ENCODE data around the gene MRRF.

The MRRF gene

DNA sequence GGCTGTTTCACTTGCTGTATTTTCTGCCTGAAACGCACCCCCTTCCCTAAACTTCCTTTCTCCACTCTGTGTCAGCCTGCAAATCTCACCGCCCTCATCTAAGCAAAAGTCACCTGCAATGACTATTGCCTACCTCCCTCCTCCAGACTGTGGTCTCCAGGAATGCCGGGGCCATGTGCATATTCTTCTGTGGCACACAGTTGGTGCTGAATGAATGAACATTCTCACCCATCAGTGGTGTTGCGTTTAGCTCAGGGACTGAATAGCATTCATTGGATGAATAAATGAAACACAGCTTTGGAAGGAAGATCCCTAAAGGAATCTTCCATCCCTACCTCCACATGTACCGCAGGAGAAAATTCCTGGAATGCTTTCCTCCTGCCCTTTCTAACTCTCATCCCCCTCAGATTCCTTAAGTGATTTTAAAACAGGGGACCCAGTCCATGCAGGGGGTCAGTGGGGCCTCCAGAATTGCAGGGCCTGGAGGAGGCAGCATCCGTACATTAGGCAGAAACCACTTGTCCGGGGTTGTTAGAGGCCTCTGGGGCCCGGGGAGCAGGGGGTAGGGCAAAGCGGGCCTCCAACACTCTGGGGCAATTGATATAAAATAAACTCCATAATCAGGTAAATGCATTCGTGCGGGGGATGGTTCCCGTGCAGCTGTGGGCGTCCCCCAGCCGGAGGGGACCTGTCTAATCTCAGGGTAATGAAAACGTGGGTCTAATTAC is 77.8 kb downstream of the MRRF start:
- no peak overlapping the region for H3K4me2 ChIP-seq (ENCODE audit: low read length)
- no peaks in the 10 kb centered on the region for H3K9me2 ChIP-seq (replicated peaks; ENCODE audit: control insufficient read depth, low read length)
- no peaks in the 10 kb centered on the region for H3F3A ChIP-seq (ENCODE audit: control insufficient read depth, insufficient read depth)
- H3K27me3 ChIP-seq (ENCODE audit: control insufficient read depth, low read length) = peaks cover 18% of the 10 kb centered on the region
- no peak overlapping the region for H3K4me3 ChIP-seq (ENCODE audit: low read length)
- H3K36me3 ChIP-seq (ENCODE audit: control insufficient read depth, low read length) = no peaks in the 10 kb centered on the region
- no peaks in the 10 kb centered on the region for H3K79me2 ChIP-seq (ENCODE audit: control insufficient read depth, low read length)
- 0 out of 2 replicates have a peak, but pooled peaks cover 2% of the 10 kb centered on the region for H4K20me1 ChIP-seq (ENCODE audit: control insufficient read depth, insufficient read depth, low read depth, low read length)
- H3K9me3 ChIP-seq (ENCODE audit: control insufficient read depth, insufficient read depth, low read length) = no peaks in the 10 kb centered on the region
- H3K27ac ChIP-seq (ENCODE audit: low read depth, low read length) = no peak overlapping the region
- H3K4me1 ChIP-seq (ENCODE audit: control insufficient read depth, low read length) = peaks cover 1% of the 10 kb centered on the region
- TF ChIP-seq, protein P1, sequence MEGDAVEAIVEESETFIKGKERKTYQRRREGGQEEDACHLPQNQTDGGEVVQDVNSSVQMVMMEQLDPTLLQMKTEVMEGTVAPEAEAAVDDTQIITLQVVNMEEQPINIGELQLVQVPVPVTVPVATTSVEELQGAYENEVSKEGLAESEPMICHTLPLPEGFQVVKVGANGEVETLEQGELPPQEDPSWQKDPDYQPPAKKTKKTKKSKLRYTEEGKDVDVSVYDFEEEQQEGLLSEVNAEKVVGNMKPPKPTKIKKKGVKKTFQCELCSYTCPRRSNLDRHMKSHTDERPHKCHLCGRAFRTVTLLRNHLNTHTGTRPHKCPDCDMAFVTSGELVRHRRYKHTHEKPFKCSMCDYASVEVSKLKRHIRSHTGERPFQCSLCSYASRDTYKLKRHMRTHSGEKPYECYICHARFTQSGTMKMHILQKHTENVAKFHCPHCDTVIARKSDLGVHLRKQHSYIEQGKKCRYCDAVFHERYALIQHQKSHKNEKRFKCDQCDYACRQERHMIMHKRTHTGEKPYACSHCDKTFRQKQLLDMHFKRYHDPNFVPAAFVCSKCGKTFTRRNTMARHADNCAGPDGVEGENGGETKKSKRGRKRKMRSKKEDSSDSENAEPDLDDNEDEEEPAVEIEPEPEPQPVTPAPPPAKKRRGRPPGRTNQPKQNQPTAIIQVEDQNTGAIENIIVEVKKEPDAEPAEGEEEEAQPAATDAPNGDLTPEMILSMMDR (IDR thresholded peaks at IDR 0.05; ENCODE audit: low read depth, low read length, poor library complexity, severe bottlenecking) = no peak
- no peak for TF ChIP-seq EZH2phosphoT487 (IDR thresholded peaks at IDR 0.05; ENCODE audit: borderline replicate concordance, low read length)

DNA sequence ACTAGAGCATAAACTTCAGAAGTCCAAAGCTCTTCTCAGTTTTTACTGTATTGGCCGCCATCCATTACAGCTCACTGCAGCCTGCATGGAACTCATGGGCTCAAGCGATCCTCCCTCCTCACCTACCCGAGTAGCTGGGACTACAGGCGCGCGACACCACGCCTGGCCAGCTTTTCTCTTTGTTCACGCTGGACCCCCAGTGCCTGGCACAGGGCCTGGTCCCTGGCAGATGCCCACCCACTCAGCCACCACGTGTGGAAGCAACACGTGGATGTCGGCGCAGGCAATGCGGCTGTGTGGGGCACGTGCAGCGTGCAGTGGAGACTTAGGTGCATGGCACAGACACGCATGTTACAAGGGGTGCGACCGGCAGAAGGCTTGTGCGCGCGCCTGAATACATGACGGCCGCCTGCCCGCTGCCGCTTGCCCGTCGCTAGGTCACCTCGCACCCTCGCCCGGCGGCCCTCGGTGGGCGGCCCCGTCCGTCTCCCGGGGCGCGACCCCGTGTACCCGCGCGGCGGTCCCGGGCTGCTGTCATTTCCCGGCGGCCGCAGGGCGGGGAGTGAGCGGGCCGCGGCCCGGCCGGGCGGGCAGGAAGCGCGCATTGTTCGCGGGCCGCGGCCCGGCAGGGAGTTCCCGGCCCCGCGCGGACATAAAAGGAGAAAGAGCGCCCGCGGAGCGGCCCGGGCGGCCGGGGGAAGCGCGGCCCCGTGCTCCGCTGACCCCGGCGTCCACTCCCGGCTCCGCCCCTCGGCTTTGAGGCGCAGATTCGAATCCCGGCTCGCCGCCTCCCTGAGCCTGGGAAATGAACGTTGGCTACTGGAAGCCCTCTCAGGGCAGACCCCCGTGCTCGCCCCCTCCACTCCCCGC is 82.0 kb downstream of the MRRF start:
- no peak for TF ChIP-seq EZH2phosphoT487 (IDR thresholded peaks at IDR 0.05; ENCODE audit: borderline replicate concordance, low read length)
- TF ChIP-seq, protein P1 (IDR thresholded peaks at IDR 0.05; ENCODE audit: low read depth, low read length, poor library complexity, severe bottlenecking) = no peak
- no peaks in the 10 kb centered on the region for H3K36me3 ChIP-seq (ENCODE audit: control insufficient read depth, low read length)
- H3K4me2 ChIP-seq (ENCODE audit: low read length) = no peak overlapping the region
- no peak overlapping the region for H3K27ac ChIP-seq (ENCODE audit: low read depth, low read length)
- no peaks in the 10 kb centered on the region for H3K9me3 ChIP-seq (ENCODE audit: control insufficient read depth, insufficient read depth, low read length)
- H3F3A ChIP-seq (ENCODE audit: control insufficient read depth, insufficient read depth) = no peaks in the 10 kb centered on the region
- H3K9me2 ChIP-seq (replicated peaks; ENCODE audit: control insufficient read depth, low read length) = no peaks in the 10 kb centered on the region
- H3K27me3 ChIP-seq (ENCODE audit: control insufficient read depth, low read length) = peaks cover 11% of the 10 kb centered on the region
- no peaks in the 10 kb centered on the region for H3K79me2 ChIP-seq (ENCODE audit: control insufficient read depth, low read length)
- 0 out of 2 replicates have a peak, but pooled peaks cover 2% of the 10 kb centered on the region for H4K20me1 ChIP-seq (ENCODE audit: control insufficient read depth, insufficient read depth, low read depth, low read length)
- no peak overlapping the region for H3K4me3 ChIP-seq (ENCODE audit: low read length)
- H3K4me1 ChIP-seq (ENCODE audit: control insufficient read depth, low read length) = no peaks in the 10 kb centered on the region

DNA sequence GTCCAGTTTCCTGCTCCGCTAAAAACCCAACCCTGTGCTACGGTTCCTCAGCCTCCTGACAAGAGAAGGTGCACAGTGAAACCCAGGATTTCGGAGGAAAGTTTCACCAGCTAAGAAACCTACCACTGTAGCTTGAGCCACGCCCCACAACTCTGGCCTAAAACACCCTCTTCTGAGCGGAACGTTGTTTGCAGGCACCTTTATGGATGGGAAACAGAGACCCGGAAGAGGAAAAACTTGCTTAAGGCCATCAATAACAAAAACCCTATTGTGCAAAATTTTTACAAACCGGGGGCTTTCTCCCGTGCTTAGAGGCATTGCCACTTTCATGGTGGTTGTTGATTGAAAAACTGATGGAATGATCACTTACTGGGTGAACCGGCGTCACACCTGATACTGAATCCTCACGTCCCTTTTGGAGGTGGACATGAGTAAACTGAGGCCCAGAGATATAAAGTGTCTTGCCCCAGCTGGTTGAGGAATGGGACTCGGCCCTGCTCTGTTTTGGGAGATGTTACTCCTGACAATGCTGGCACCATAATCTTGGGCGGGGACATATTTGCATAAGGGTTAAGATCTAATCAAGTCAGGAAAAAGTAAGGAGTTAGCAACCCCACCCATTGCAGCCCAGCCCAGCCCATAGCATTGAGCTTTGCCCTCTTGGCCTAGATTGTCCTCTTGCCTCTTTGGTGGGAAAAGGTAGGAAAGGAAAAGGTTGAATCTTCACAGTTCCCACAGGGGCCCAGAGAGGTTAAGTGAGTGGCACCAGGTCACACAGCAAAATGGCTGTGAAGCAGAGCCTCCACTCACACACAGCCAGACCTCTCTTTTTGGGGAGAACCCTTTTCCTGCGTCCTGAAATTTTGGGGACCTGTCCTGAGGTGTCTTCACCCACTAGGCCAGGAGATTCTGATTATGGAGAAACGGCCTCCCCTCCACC is 82.9 kb downstream of the MRRF start:
- no peaks in the 10 kb centered on the region for H3K9me3 ChIP-seq (ENCODE audit: control insufficient read depth, insufficient read depth, low read length)
- H3F3A ChIP-seq (ENCODE audit: control insufficient read depth, insufficient read depth) = no peaks in the 10 kb centered on the region
- no peaks in the 10 kb centered on the region for H4K20me1 ChIP-seq (ENCODE audit: control insufficient read depth, insufficient read depth, low read depth, low read length)
- H3K4me1 ChIP-seq (ENCODE audit: control insufficient read depth, low read length) = no peaks in the 10 kb centered on the region
- no peak overlapping the region for H3K4me2 ChIP-seq (ENCODE audit: low read length)
- TF ChIP-seq, protein P1 (IDR thresholded peaks at IDR 0.05; ENCODE audit: low read depth, low read length, poor library complexity, severe bottlenecking) = no peak
- no peak for TF ChIP-seq EZH2phosphoT487 (IDR thresholded peaks at IDR 0.05; ENCODE audit: borderline replicate concordance, low read length)
- H3K79me2 ChIP-seq (ENCODE audit: control insufficient read depth, low read length) = no peaks in the 10 kb centered on the region
- H3K9me2 ChIP-seq (replicated peaks; ENCODE audit: control insufficient read depth, low read length) = no peaks in the 10 kb centered on the region
- peaks cover 7% of the 10 kb centered on the region for H3K27me3 ChIP-seq (ENCODE audit: control insufficient read depth, low read length)
- no peak overlapping the region for H3K4me3 ChIP-seq (ENCODE audit: low read length)
- H3K27ac ChIP-seq (ENCODE audit: low read depth, low read length) = no peak overlapping the region
- H3K36me3 ChIP-seq (ENCODE audit: control insufficient read depth, low read length) = no peaks in the 10 kb centered on the region

Measured in DOHH2 (cell line).